GM23338 (cell line): ENCODE results near the gene HOMER1. TPM values are rescaled to one million over a fixed set of nuclear protein-coding genes. Genes with fewer than 3 reads are reported as not detected.

Experiments
- ATAC-seq: fragments of 200-7000 bp; cut with Tn5 transposase; 3 replicates; pipeline ENCODE4 v1.9.1; 2020
- DNase-seq: peaks from one replicate; pipeline ENCODE4 v3.0.0-alpha.2; 2015; ENCODE audit warnings: low spot score
- H2AFZ ChIP-seq: fragments of 200-600 bp; sonication (generic); 2 replicates; pipeline ENCODE4 v1.8.0; 2016; ENCODE audit warnings: antibody characterized with exemption, mild to moderate bottlenecking, moderate library complexity
- H3F3A ChIP-seq: fragments of 200-600 bp; sonication (generic); replicated peaks from 2 replicates; pipeline ENCODE4 v1.8.0; 2017; ENCODE audit warnings: antibody characterized with exemption, mixed run types, low read depth
- H3K27ac ChIP-seq: fragments of 200-600 bp; sonication (generic); 2 replicates; pipeline ENCODE4 v1.6.1; 2016; ENCODE audit warnings: low read depth
- H3K27me3 ChIP-seq: fragments of 200-600 bp; sonication (generic); 2 replicates; pipeline ENCODE4 v1.8.0; 2016; ENCODE audit warnings: mild to moderate bottlenecking, mixed run types, moderate library complexity; ENCODE audit not compliant: insufficient read depth
- H3K36me3 ChIP-seq: fragments of 200-600 bp; sonication (generic); 2 replicates; pipeline ENCODE4 v1.8.0; 2016; ENCODE audit warnings: mild to moderate bottlenecking; ENCODE audit not compliant: insufficient read depth
- H3K4me1 ChIP-seq: fragments of 200-600 bp; sonication (generic); 2 replicates; pipeline ENCODE4 v1.8.0; 2016; ENCODE audit warnings: mild to moderate bottlenecking, moderate library complexity; ENCODE audit not compliant: insufficient read depth
- H3K4me2 ChIP-seq: fragments of 200-600 bp; sonication (generic); 2 replicates; pipeline ENCODE4 v1.7.1; 2017; ENCODE audit warnings: mixed run types
- H3K4me3 ChIP-seq: fragments of 200-600 bp; sonication (generic); 2 replicates; pipeline ENCODE4 v1.6.1; 2016; ENCODE audit warnings: mixed run types
- H3K79me2 ChIP-seq: fragments of 200-600 bp; sonication (generic); replicated peaks from 2 replicates; pipeline ENCODE4 v1.8.0; 2017; ENCODE audit warnings: mild to moderate bottlenecking; ENCODE audit not compliant: insufficient read depth
- H3K9me2 ChIP-seq: fragments of 200-600 bp; sonication (generic); 2 replicates; pipeline ENCODE4 v1.8.0; 2017; ENCODE audit not compliant: insufficient read depth
- H4K20me1 ChIP-seq: fragments of 200-600 bp; sonication (generic); replicated peaks from 2 replicates; pipeline ENCODE4 v1.8.0; 2017; ENCODE audit warnings: mild to moderate bottlenecking; ENCODE audit not compliant: insufficient read depth
- H3K27ac Mint-ChIP-seq: 2 replicates; pipeline ENCODE4 v1.8.0; 2020; ENCODE audit warnings: inconsistent platforms, mild to moderate bottlenecking, moderate library complexity, mixed read lengths
- H3K27me3 Mint-ChIP-seq: 3 replicates; pipeline ENCODE4 v1.8.0; 2022; ENCODE audit warnings: low read depth, mild to moderate bottlenecking, moderate library complexity, mixed read lengths, inconsistent platforms; ENCODE audit not compliant: insufficient read depth, poor library complexity
- H3K36me3 Mint-ChIP-seq: 3 replicates; pipeline ENCODE4 v1.8.0; 2021; ENCODE audit warnings: low read depth, mild to moderate bottlenecking, inconsistent platforms, moderate library complexity, mixed read lengths
- H3K4me1 Mint-ChIP-seq: 3 replicates; pipeline ENCODE4 v1.8.0; 2020; ENCODE audit warnings: mild to moderate bottlenecking, inconsistent platforms, mixed read lengths
- H3K4me3 Mint-ChIP-seq: 3 replicates; pipeline ENCODE4 v1.8.0; 2021; ENCODE audit warnings: moderate library complexity, mild to moderate bottlenecking, inconsistent platforms, mixed read lengths
- H3K9me3 Mint-ChIP-seq: 3 replicates; pipeline ENCODE4 v1.8.0; 2020; ENCODE audit warnings: moderate library complexity, mild to moderate bottlenecking, inconsistent platforms, mixed read lengths
- CREB1 ChIP-seq: fragments of 250-450 bp; sonication (Bioruptor Pico); IDR thresholded peaks from 2 replicates; pipeline ENCODE4 v1.5.0; 2020; ENCODE audit warnings: low read depth, mild to moderate bottlenecking, moderate library complexity
- EZH2 ChIP-seq: fragments of 200-600 bp; sonication (generic); IDR thresholded peaks from one replicate; pipeline ENCODE4 v1.8.0; 2017; ENCODE audit warnings: antibody characterized with exemption, mild to moderate bottlenecking, low read depth; ENCODE audit not compliant: unreplicated experiment
- JUNB ChIP-seq: IDR thresholded peaks from one replicate; pipeline ENCODE4 v1.6.1; 2016; ENCODE audit warnings: antibody characterized with exemption; ENCODE audit not compliant: unreplicated experiment
- NANOG ChIP-seq: IDR thresholded peaks from 2 replicates; pipeline ENCODE4 v1.6.1; 2016; ENCODE audit warnings: antibody characterized with exemption, borderline replicate concordance
- STAT1 ChIP-seq: IDR thresholded peaks from one replicate; pipeline ENCODE4 v1.6.1; 2016; ENCODE audit warnings: antibody characterized with exemption; ENCODE audit not compliant: unreplicated experiment
- ZNF114 ChIP-seq: fragments of 250-450 bp; sonication (Bioruptor Pico); IDR thresholded peaks from 2 replicates; pipeline ENCODE4 v1.5.0; 2020; ENCODE audit warnings: mild to moderate bottlenecking, moderate library complexity
- ZNF331 ChIP-seq: fragments of 250-450 bp; sonication (Bioruptor Pico); IDR thresholded peaks from 2 replicates; pipeline ENCODE4 v1.5.0; 2020; ENCODE audit warnings: low read depth, mild to moderate bottlenecking, moderate library complexity
- polyA plus RNA-seq: library from polyadenylated mRNA; unstranded; fragments of >200 nt; fragmentation: Nextera tagmentation; extraction: Ambion mirVana; gene quantifications from 2 replicates; pipeline ENCODE4 v1.2.1, GENCODE V29; 2016
- total RNA-seq: library from RNA; depleted of rRNA; stranded (reverse); fragments of >200 nt; shearing (Covaris generic); gene quantifications from 2 replicates; pipeline ENCODE4 v1.2.3, GENCODE V29; 2014
- TF ChIP-seq, protein P1 (sequence below): IDR thresholded peaks from 2 replicates; pipeline ENCODE4 v1.6.1; 2016; ENCODE audit warnings: antibody characterized with exemption
- TF ChIP-seq, protein P2 (sequence below), 2 experiments: fragments of 200-600 bp in 1 of 2; sonication (generic) in 1 of 2; conservative IDR thresholded peaks; 2 replicates each; pipeline versions ENCODE4 v1.5.1 to v1.6.1; 2016 to 2017; ENCODE audit warnings: antibody characterized with exemption in 2 of 2, low read depth in 2 of 2, mild to moderate bottlenecking in 2 of 2, moderate library complexity in 1 of 2
- TF ChIP-seq, protein P3 (sequence below): IDR thresholded peaks from one replicate; pipeline ENCODE4 v1.6.1; 2018; ENCODE audit warnings: antibody characterized with exemption; ENCODE audit not compliant: unreplicated experiment

The HOMER1 gene
- total and polyA plus RNA-seq, 2 experiments from 2014 or later: 45.1 to 80.3 TPM

DNA sequence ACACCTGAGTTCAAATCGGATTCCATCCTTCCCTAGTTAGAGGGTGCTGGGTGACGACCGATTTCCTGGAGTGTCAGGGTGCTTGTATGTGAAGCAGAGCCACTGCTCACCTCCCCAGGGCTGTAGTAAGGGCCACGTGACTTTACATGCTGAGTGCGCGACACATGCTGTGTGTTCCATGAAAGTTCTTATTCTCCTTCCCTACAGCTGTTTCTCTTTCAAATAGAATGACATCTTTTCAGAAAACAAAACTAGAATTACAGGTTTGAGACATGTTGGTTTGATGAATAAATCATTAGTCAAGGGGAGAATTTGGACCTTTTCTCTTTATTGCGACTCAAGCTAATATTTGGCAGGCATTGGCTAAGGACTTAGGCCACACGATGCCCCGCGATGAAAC is 164.9 kb downstream of the HOMER1 start:
- Mint-ChIP-seq H3K27ac (no peak overlapping the region), H3K9me3 (peaks cover 25% of the 10 kb centered on the region), H3K36me3 (peaks cover 18% of the 10 kb centered on the region), H3K27me3 (peaks cover 5% of the 10 kb centered on the region), H3K4me1 (no peaks in the 10 kb centered on the region), H3K4me3 (no peak overlapping the region)
- H3K9me2 ChIP-seq: no peaks in the 10 kb centered on the region
- H4K20me1 ChIP-seq: no peaks in the 10 kb centered on the region
- H3K4me3 ChIP-seq: no peak overlapping the region
- no peaks in the 10 kb centered on the region for H3K4me1 ChIP-seq
- no peak overlapping the region for H3K27ac ChIP-seq
- H3K36me3 ChIP-seq: no peaks in the 10 kb centered on the region
- ATAC-seq: no peak
- TF ChIP-seq, protein P1, sequence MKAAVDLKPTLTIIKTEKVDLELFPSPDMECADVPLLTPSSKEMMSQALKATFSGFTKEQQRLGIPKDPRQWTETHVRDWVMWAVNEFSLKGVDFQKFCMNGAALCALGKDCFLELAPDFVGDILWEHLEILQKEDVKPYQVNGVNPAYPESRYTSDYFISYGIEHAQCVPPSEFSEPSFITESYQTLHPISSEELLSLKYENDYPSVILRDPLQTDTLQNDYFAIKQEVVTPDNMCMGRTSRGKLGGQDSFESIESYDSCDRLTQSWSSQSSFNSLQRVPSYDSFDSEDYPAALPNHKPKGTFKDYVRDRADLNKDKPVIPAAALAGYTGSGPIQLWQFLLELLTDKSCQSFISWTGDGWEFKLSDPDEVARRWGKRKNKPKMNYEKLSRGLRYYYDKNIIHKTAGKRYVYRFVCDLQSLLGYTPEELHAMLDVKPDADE: no peak
- no peak for TF ChIP-seq NANOG
- no peak for DNase-seq
- H2AFZ ChIP-seq: no peak overlapping the region
- no peaks in the 10 kb centered on the region for H3K27me3 ChIP-seq
- H3K4me2 ChIP-seq: no peak overlapping the region
- no peaks in the 10 kb centered on the region for H3F3A ChIP-seq
- H3K79me2 ChIP-seq: no peaks in the 10 kb centered on the region

DNA sequence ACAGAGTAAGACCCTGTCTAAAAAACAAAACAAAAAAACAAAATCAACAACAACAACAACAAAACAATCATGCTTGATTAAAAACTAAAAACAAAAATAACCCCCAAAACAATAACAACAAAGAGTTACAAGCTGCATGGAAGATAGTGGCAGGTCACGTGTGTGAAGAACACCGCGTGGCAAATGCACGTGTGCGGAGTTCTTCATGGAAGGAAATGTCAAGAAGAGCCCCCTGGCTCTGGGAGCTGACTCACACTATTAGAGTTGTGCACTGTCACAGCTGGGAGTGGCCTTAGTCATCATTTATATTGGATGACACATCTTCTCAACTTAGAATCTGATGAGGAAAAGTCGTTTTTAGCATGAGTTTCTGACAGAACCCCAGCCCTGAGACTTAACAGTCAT is 167.5 kb downstream of the HOMER1 start:
- Histone ChIP-seq H3K4me2 (no peak overlapping the region), H4K20me1 (no peaks in the 10 kb centered on the region), H3F3A (no peaks in the 10 kb centered on the region), H3K9me2 (no peaks in the 10 kb centered on the region), H3K27ac (no peak overlapping the region), H3K79me2 (no peaks in the 10 kb centered on the region), H3K4me1 (no peaks in the 10 kb centered on the region), H3K4me3 (no peak overlapping the region), H3K27me3 (no peaks in the 10 kb centered on the region), H3K36me3 (no peaks in the 10 kb centered on the region), H2AFZ (no peak overlapping the region)
- no peaks in the 10 kb centered on the region for H3K4me1 Mint-ChIP-seq
- no peak for DNase-seq
- H3K36me3 Mint-ChIP-seq: peaks cover 6% of the 10 kb centered on the region; the same call in 2 of the 3 replicates
- H3K27ac Mint-ChIP-seq: no peak overlapping the region
- H3K27me3 Mint-ChIP-seq: peaks cover 6% of the 10 kb centered on the region
- H3K9me3 Mint-ChIP-seq: peaks cover 7% of the 10 kb centered on the region; the same call in 2 of the 3 replicates
- no peak for ATAC-seq
- no peak for TF ChIP-seq CREB1 (CRISPR knock-in tag)
- no peak overlapping the region for H3K4me3 Mint-ChIP-seq

DNA sequence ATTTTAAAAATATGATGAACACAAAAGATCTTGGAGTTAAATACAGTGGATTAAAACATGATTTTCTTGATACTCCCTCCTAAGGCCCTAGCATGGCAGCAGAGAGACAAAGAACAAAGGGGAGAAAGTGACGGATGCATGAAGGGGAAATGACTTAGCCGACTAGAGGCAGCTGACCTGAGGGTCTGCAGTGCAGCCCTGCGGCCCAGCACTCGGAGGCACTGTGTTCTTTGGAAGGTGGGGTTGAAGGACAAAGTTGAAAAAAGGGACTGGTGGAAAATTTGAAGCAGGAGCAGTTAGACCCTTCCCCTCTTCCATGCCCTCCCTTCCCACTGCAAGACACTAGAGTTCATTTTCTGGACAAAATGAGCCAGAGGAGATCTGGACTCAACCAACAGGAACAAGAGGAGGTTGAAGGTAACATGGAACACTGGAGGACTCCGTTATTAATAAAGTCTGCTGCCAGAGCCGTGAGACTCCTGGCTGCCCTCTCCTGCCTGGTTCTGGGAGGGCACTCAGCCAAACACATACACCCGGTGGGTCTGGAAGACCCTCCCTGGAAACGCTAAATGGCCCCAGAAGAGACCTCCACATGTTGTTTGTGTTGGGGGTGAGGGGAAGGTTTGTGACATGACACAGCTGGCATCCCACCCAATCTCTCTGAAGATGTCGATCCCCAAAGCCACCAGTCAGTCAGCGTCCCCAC is 179.9 kb downstream of the HOMER1 start:
- Mint-ChIP-seq H3K9me3 (peaks cover 24% of the 10 kb centered on the region), H3K27ac (peak overlapping the region; percentile 13; the same call in 1 of the 2 replicates), H3K4me3 (no peak overlapping the region), H3K27me3 (peaks cover 6% of the 10 kb centered on the region), H3K4me1 (peaks cover 6% of the 10 kb centered on the region), H3K36me3 (no peaks in the 10 kb centered on the region; the same call in 2 of the 3 replicates)
- peak; percentile 49 for DNase-seq
- no peak overlapping the region for H3K4me2 ChIP-seq
- no peaks in the 10 kb centered on the region for H3K9me2 ChIP-seq
- H3K79me2 ChIP-seq: no peaks in the 10 kb centered on the region
- peak overlapping the region; percentile 4; the same call in 1 of the 2 replicates for H2AFZ ChIP-seq
- TF ChIP-seq STAT1 (no peak), JUNB (no peak), ZNF114 (CRISPR knock-in tag) (no peak), EZH2 (no peak), ZNF331 (CRISPR knock-in tag) (no peak)
- TF ChIP-seq, protein P2, sequence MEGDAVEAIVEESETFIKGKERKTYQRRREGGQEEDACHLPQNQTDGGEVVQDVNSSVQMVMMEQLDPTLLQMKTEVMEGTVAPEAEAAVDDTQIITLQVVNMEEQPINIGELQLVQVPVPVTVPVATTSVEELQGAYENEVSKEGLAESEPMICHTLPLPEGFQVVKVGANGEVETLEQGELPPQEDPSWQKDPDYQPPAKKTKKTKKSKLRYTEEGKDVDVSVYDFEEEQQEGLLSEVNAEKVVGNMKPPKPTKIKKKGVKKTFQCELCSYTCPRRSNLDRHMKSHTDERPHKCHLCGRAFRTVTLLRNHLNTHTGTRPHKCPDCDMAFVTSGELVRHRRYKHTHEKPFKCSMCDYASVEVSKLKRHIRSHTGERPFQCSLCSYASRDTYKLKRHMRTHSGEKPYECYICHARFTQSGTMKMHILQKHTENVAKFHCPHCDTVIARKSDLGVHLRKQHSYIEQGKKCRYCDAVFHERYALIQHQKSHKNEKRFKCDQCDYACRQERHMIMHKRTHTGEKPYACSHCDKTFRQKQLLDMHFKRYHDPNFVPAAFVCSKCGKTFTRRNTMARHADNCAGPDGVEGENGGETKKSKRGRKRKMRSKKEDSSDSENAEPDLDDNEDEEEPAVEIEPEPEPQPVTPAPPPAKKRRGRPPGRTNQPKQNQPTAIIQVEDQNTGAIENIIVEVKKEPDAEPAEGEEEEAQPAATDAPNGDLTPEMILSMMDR (conservative IDR thresholded peaks at IDR 0.05; ENCODE audit: low read depth in 2 of 2): peak; percentile 47 to 54
- TF ChIP-seq, protein P3, sequence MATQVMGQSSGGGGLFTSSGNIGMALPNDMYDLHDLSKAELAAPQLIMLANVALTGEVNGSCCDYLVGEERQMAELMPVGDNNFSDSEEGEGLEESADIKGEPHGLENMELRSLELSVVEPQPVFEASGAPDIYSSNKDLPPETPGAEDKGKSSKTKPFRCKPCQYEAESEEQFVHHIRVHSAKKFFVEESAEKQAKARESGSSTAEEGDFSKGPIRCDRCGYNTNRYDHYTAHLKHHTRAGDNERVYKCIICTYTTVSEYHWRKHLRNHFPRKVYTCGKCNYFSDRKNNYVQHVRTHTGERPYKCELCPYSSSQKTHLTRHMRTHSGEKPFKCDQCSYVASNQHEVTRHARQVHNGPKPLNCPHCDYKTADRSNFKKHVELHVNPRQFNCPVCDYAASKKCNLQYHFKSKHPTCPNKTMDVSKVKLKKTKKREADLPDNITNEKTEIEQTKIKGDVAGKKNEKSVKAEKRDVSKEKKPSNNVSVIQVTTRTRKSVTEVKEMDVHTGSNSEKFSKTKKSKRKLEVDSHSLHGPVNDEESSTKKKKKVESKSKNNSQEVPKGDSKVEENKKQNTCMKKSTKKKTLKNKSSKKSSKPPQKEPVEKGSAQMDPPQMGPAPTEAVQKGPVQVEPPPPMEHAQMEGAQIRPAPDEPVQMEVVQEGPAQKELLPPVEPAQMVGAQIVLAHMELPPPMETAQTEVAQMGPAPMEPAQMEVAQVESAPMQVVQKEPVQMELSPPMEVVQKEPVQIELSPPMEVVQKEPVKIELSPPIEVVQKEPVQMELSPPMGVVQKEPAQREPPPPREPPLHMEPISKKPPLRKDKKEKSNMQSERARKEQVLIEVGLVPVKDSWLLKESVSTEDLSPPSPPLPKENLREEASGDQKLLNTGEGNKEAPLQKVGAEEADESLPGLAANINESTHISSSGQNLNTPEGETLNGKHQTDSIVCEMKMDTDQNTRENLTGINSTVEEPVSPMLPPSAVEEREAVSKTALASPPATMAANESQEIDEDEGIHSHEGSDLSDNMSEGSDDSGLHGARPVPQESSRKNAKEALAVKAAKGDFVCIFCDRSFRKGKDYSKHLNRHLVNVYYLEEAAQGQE: no peak
- TF ChIP-seq, protein P1: no peak
- H3K27ac ChIP-seq: no peak overlapping the region
- no peaks in the 10 kb centered on the region for H3F3A ChIP-seq
- no peaks in the 10 kb centered on the region for H4K20me1 ChIP-seq
- H3K4me3 ChIP-seq: no peak overlapping the region
- H3K36me3 ChIP-seq: no peaks in the 10 kb centered on the region
- no peaks in the 10 kb centered on the region for H3K27me3 ChIP-seq
- peak; percentile 82 for ATAC-seq
- H3K4me1 ChIP-seq: no peaks in the 10 kb centered on the region
